ENCODE measurements around the gene KRT5. TPM values are rescaled to one million over a fixed set of nuclear protein-coding genes. Genes with fewer than 3 reads are reported as not detected.

KRT5 gene
- total and polyA plus RNA-seq, 10 donors: 0.23 to 1.9 (median 0.96) TPM; not detected in 3

GRCh38 chr12:52541709-52542108, 21.5 kb upstream of the KRT5 start:
- intact Hi-C loops (cut with DNase I; ENCODE audit: low total_unique reads): no loop called here
- H3K4me1 ChIP-seq: no peaks in the 10 kb centered on the region
- peaks cover 0 to 8% (median 0%) of the 10 kb centered on the region in 7 donors for H3K27me3 ChIP-seq (replicated peaks in 1 of 7)
- H3K9me3 ChIP-seq: no peaks in the 10 kb centered on the region
- no peak for TF ChIP-seq POLR2A (IDR thresholded peaks at IDR 0.05)
- TF ChIP-seq, protein P1, sequence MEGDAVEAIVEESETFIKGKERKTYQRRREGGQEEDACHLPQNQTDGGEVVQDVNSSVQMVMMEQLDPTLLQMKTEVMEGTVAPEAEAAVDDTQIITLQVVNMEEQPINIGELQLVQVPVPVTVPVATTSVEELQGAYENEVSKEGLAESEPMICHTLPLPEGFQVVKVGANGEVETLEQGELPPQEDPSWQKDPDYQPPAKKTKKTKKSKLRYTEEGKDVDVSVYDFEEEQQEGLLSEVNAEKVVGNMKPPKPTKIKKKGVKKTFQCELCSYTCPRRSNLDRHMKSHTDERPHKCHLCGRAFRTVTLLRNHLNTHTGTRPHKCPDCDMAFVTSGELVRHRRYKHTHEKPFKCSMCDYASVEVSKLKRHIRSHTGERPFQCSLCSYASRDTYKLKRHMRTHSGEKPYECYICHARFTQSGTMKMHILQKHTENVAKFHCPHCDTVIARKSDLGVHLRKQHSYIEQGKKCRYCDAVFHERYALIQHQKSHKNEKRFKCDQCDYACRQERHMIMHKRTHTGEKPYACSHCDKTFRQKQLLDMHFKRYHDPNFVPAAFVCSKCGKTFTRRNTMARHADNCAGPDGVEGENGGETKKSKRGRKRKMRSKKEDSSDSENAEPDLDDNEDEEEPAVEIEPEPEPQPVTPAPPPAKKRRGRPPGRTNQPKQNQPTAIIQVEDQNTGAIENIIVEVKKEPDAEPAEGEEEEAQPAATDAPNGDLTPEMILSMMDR (IDR thresholded peaks at IDR 0.05 in 8 of 11, conservative IDR thresholded peaks at IDR 0.05 in 3 of 11): no peak
- no peak for TF ChIP-seq POLR2AphosphoS5 (IDR thresholded peaks at IDR 0.05)
- H3K27ac ChIP-seq: no peak overlapping the region
- DNase-seq: peak; percentile 9
- H3K36me3 ChIP-seq: no peaks in the 10 kb centered on the region
- H3K4me3 ChIP-seq: no peak overlapping the region
- 83 to 96% (median 91%) methylated on average over 5 of the region's 5 CpGs for WGBS, 5 donors

- 77 to 92% (median 85%) methylated on average over 2 to 7 of the region's 7 CpGs for WGBS, 5 donors
Observed at GRCh38 chr12:52540531-52540930, 20.3 kb upstream of the KRT5 start.

DNA sequence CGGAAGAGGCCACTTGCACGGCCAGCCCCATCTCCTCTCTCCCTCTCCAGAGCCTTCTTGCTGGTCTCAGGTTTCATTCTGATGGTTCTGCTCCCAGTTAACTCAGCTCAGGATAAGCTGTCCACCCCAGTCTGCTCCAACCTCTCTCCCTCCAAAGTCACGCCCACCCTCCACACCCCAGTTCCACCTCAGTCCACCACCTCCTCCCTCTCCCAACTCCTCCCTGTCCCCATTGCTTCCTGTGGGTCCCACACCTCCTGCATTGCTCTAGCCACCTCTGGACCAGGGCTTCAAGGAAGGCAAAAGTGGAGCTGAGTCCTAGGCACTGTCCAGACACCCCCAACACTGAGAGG, 19.6 kb upstream of the KRT5 start:
- TF ChIP-seq POLR2A (IDR thresholded peaks at IDR 0.05): no peak
- no peak for TF ChIP-seq POLR2AphosphoS5 (IDR thresholded peaks at IDR 0.05)
- TF ChIP-seq, protein P1 (IDR thresholded peaks at IDR 0.05 in 8 of 11, conservative IDR thresholded peaks at IDR 0.05 in 3 of 11): no peak
- H3K36me3 ChIP-seq: no peaks in the 10 kb centered on the region
- DNase-seq: peak; percentile 53
- no peaks in the 10 kb centered on the region for H3K9me3 ChIP-seq
- no peaks in the 10 kb centered on the region for H3K4me1 ChIP-seq
- intact Hi-C loops (cut with DNase I; ENCODE audit: low total_unique reads): no loop called here
- WGBS, 5 donors: 77 to 91% (median 87%) methylated on average over 3 of the region's 3 CpGs
- H3K4me3 ChIP-seq: no peak overlapping the region
- no peak overlapping the region for H3K27ac ChIP-seq
- peaks cover 0 to 8% (median 0%) of the 10 kb centered on the region in 7 donors for H3K27me3 ChIP-seq (replicated peaks in 1 of 7)

More at GRCh38 chr12:52540531-52540930, 20.3 kb upstream of the KRT5 start:
- TF ChIP-seq, protein P1 (IDR thresholded peaks at IDR 0.05 in 8 of 11, conservative IDR thresholded peaks at IDR 0.05 in 3 of 11): no peak
- TF ChIP-seq POLR2A (IDR thresholded peaks at IDR 0.05) (no peak), POLR2AphosphoS5 (IDR thresholded peaks at IDR 0.05) (no peak)
- intact Hi-C loops (cut with DNase I; ENCODE audit: low total_unique reads): no loop called here
- Histone ChIP-seq H3K27me3 (replicated peaks in 1 of 7) (peaks cover 0 to 8% (median 0%) of the 10 kb centered on the region in 7 donors), H3K4me1 (no peaks in the 10 kb centered on the region), H3K27ac (no peak overlapping the region), H3K4me3 (no peak overlapping the region), H3K36me3 (no peaks in the 10 kb centered on the region), H3K9me3 (no peaks in the 10 kb centered on the region)
- peak; percentile 60 for DNase-seq

DNA sequence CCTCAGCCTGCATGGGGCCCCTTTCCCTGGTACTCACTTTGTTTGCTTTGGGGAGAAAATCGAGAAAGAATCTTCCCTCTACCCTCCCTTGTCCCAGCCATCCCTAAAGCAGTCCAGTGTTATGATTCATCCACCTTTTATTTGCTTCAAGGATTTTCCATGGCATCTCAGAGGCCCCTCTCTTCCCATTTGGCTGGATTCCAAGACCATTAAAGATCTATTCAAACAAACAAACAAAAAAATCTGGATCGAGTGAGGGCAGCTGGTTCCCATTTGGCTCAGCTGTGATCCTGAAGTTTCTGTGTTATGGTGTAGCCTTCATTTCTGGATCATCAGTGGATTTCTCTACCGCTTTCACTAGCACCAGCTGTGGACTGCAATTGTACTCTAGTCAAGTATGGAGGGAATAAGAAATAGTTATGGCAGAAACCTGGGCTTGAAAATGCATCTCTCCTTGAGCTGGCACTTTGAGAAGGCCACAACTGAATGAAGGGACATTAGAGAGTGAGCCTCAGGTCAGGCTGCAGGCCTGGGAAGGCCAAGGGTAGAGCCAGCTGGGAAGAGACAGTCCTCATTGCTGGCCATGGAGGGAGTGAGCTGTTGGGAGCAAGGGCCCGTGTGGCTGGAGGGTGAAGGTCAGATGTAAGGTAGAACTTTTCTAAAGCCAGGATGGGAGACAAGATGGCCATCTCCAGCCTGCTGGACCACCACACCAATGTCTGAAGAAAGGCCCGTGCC, 19.1 kb upstream of the KRT5 start:
- Histone ChIP-seq H3K36me3 (no peaks in the 10 kb centered on the region), H3K27ac (no peak overlapping the region), H3K27me3 (replicated peaks in 1 of 7) (peaks cover 0 to 8% (median 0%) of the 10 kb centered on the region in 7 donors), H3K4me1 (no peaks in the 10 kb centered on the region), H3K9me3 (no peaks in the 10 kb centered on the region), H3K4me3 (no peak overlapping the region)
- peak; percentile 34 for DNase-seq
- intact Hi-C loops (cut with DNase I; ENCODE audit: low total_unique reads): no loop called here
- no peak for TF ChIP-seq POLR2AphosphoS5 (IDR thresholded peaks at IDR 0.05)
- TF ChIP-seq POLR2A (IDR thresholded peaks at IDR 0.05): no peak
- TF ChIP-seq, protein P1 (IDR thresholded peaks at IDR 0.05 in 8 of 11, conservative IDR thresholded peaks at IDR 0.05 in 3 of 11): no peak
- 59 to 74% (median 69%) methylated on average over 5 of the region's 5 CpGs for WGBS, 5 donors

All from spleen (tissue), 11 donors.